Activated T-helper 2 cell treated with anti-CD3 and anti-CD28 coated beads, Interferon-gamma antibody, Interleukin-2, Interleukin-4, amounts not matched to agents 10 μg/mL and 5 μg/mL and 100 μg/mL, durations not matched to agents 14 hours and 24 hours and 36 hours (primary cell): ENCODE measurements around the gene ZNF213. TPM values are rescaled to one million over a fixed set of nuclear protein-coding genes. Genes with fewer than 3 reads are reported as not detected.

ENCODE experiments used
- DNase-seq: peaks from one replicate; pipeline ENCODE4 v3.0.0; 2021; ENCODE audit warnings: low spot score
- H3K27ac Mint-ChIP-seq: one replicate; pipeline ENCODE4 v1.8.0; 2021; ENCODE audit warnings: mixed read lengths
- H3K27me3 Mint-ChIP-seq: one replicate; pipeline ENCODE4 v1.8.0; 2021; ENCODE audit warnings: low read depth, mixed read lengths
- H3K36me3 Mint-ChIP-seq: one replicate; pipeline ENCODE4 v1.8.0; 2021; ENCODE audit warnings: low read depth, mixed read lengths
- H3K4me1 Mint-ChIP-seq: one replicate; pipeline ENCODE4 v1.8.0; 2021; ENCODE audit warnings: low read depth, mixed read lengths
- H3K4me3 Mint-ChIP-seq: one replicate; pipeline ENCODE4 v1.8.0; 2021; ENCODE audit warnings: low read depth, mild to moderate bottlenecking, moderate library complexity, mixed read lengths
- H3K9me3 Mint-ChIP-seq: one replicate; pipeline ENCODE4 v1.8.0; 2021; ENCODE audit warnings: mixed read lengths
- intact Hi-C: fragments of 100-400 bp; cut with micrococcal nuclease; formaldehyde crosslinking; loops from one replicate; pipeline ENCODE4 v1.15.1; 2023
- total RNA-seq: library from RNA; stranded (reverse); gene quantifications from 2 replicates; pipeline ENCODE4 v1.2.3, GENCODE V29; 2022

The ZNF213 gene
- total RNA-seq, 1 donor from 2014 or later: 9.1 TPM

- Mint-ChIP-seq H3K9me3 (no peaks in the 10 kb centered on the region), H3K4me1 (peaks cover 3% of the 10 kb centered on the region), H3K27ac (no peak overlapping the region), H3K4me3 (no peak overlapping the region), H3K36me3 (no peaks in the 10 kb centered on the region), H3K27me3 (peaks cover 7% of the 10 kb centered on the region)
- no peak for DNase-seq
- intact Hi-C loops: no loop called here
These were observed 21.8 kb upstream of the ZNF213 start for GRCh38 chr16:3112881-3113574.

GRCh38 chr16:3113765-3114479 lies 20.9 kb upstream of the ZNF213 start:
- DNase-seq: no peak
- Mint-ChIP-seq H3K27me3 (peaks cover 7% of the 10 kb centered on the region), H3K4me3 (no peak overlapping the region), H3K9me3 (no peaks in the 10 kb centered on the region), H3K36me3 (no peaks in the 10 kb centered on the region), H3K4me1 (peaks cover 3% of the 10 kb centered on the region), H3K27ac (no peak overlapping the region)
- intact Hi-C loops: no loop called here

- Mint-ChIP-seq H3K27me3 (peaks cover 5% of the 10 kb centered on the region), H3K4me3 (no peak overlapping the region), H3K36me3 (no peaks in the 10 kb centered on the region), H3K4me1 (peaks cover 3% of the 10 kb centered on the region), H3K27ac (no peak overlapping the region), H3K9me3 (no peaks in the 10 kb centered on the region)
- intact Hi-C loops: no loop called here
- DNase-seq: no peak
These were observed 19.8 kb upstream of the ZNF213 start for GRCh38 chr16:3115003-3115402.

GRCh38 chr16:3115561-3115960 lies 19.3 kb upstream of the ZNF213 start:
- intact Hi-C loops: no loop called here
- Mint-ChIP-seq H3K4me1 (peaks cover 3% of the 10 kb centered on the region), H3K9me3 (no peaks in the 10 kb centered on the region), H3K4me3 (no peak overlapping the region), H3K27ac (no peak overlapping the region), H3K36me3 (no peaks in the 10 kb centered on the region), H3K27me3 (peaks cover 5% of the 10 kb centered on the region)
- no peak for DNase-seq

- DNase-seq: no peak
- intact Hi-C loops: no loop called here
- H3K4me3 Mint-ChIP-seq: no peak overlapping the region
- H3K27ac Mint-ChIP-seq: no peak overlapping the region
- peaks cover 1% of the 10 kb centered on the region for H3K4me1 Mint-ChIP-seq
- no peaks in the 10 kb centered on the region for H3K9me3 Mint-ChIP-seq
- no peaks in the 10 kb centered on the region for H3K36me3 Mint-ChIP-seq
- peaks cover 2% of the 10 kb centered on the region for H3K27me3 Mint-ChIP-seq
These were observed 16.5 kb upstream of the ZNF213 start for GRCh38 chr16:3118204-3118790.

- intact Hi-C loops: no loop called here
- Mint-ChIP-seq H3K27ac (no peak overlapping the region), H3K36me3 (no peaks in the 10 kb centered on the region), H3K4me3 (no peak overlapping the region), H3K9me3 (no peaks in the 10 kb centered on the region), H3K4me1 (peaks cover 5% of the 10 kb centered on the region), H3K27me3 (no peaks in the 10 kb centered on the region)
- DNase-seq: no peak
These were observed 16.0 kb upstream of the ZNF213 start for GRCh38 chr16:3118846-3119245.

- intact Hi-C loops: no loop called here
- Mint-ChIP-seq H3K4me1 (peaks cover 5% of the 10 kb centered on the region), H3K9me3 (no peaks in the 10 kb centered on the region), H3K36me3 (no peaks in the 10 kb centered on the region), H3K27ac (no peak overlapping the region), H3K27me3 (no peaks in the 10 kb centered on the region), H3K4me3 (no peak overlapping the region)
- no peak for DNase-seq
These were observed 15.5 kb upstream of the ZNF213 start for GRCh38 chr16:3119286-3119685.

GRCh38 chr16:3119701-3120408 lies 15.0 kb upstream of the ZNF213 start:
- intact Hi-C loops: loop anchor here (10.0 kb wide), 1 partner anchor 95 kb away; the partner anchor contains the start of genes HCFC1R1, THOC6 and TNFRSF12A
- Mint-ChIP-seq H3K27ac (no peak overlapping the region), H3K36me3 (no peaks in the 10 kb centered on the region), H3K27me3 (no peaks in the 10 kb centered on the region), H3K9me3 (no peaks in the 10 kb centered on the region), H3K4me1 (peaks cover 5% of the 10 kb centered on the region), H3K4me3 (no peak overlapping the region)
- no peak for DNase-seq

GRCh38 chr16:3120435-3120834 lies 14.4 kb upstream of the ZNF213 start:
- H3K4me3 Mint-ChIP-seq: no peak overlapping the region
- H3K27ac Mint-ChIP-seq: no peak overlapping the region
- no peaks in the 10 kb centered on the region for H3K27me3 Mint-ChIP-seq
- DNase-seq: no peak
- intact Hi-C loops: loop anchor here (10.0 kb wide), 1 partner anchor 96 kb away; the partner anchor contains the start of genes HCFC1R1, THOC6 and TNFRSF12A
- peaks cover 10% of the 10 kb centered on the region for H3K4me1 Mint-ChIP-seq
- H3K9me3 Mint-ChIP-seq: no peaks in the 10 kb centered on the region
- H3K36me3 Mint-ChIP-seq: peaks cover 2% of the 10 kb centered on the region

- H3K36me3 Mint-ChIP-seq: peaks cover 9% of the 10 kb centered on the region
- DNase-seq: no peak
- no peaks in the 10 kb centered on the region for H3K27me3 Mint-ChIP-seq
- H3K4me3 Mint-ChIP-seq: no peak overlapping the region
- H3K4me1 Mint-ChIP-seq: peaks cover 19% of the 10 kb centered on the region
- no peak overlapping the region for H3K27ac Mint-ChIP-seq
- intact Hi-C loops: loop anchor here (10.0 kb wide), 1 partner anchor 97 kb away; the partner anchor contains the start of genes HCFC1R1, THOC6 and TNFRSF12A
- H3K9me3 Mint-ChIP-seq: no peaks in the 10 kb centered on the region
These were observed 12.9 kb upstream of the ZNF213 start for GRCh38 chr16:3121851-3122467.

GRCh38 chr16:3122926-3123570 lies 11.8 kb upstream of the ZNF213 start:
- Mint-ChIP-seq H3K27ac (no peak overlapping the region), H3K36me3 (peaks cover 15% of the 10 kb centered on the region), H3K27me3 (no peaks in the 10 kb centered on the region), H3K4me3 (peak overlapping the region; percentile 96), H3K9me3 (no peaks in the 10 kb centered on the region), H3K4me1 (peaks cover 28% of the 10 kb centered on the region)
- no peak for DNase-seq
- intact Hi-C loops: loop anchor here (10.0 kb wide), 1 partner anchor 98 kb away; the partner anchor contains the start of genes HCFC1R1, THOC6 and TNFRSF12A
